Kidney glomerular epithelial cell (primary cell): ENCODE measurements around the gene LHX3.

Source experiments
- DNase-seq: peaks from one replicate; lab custom pipeline; 2025; lab: John Stamatoyannopoulos, UW

Gene LHX3

GRCh38 chr9:136207616-136208015 is 2.7 kb upstream of the LHX3 start:
- no peak for DNase-seq

GRCh38 chr9:136206602-136207275 is 1.8 kb upstream of the LHX3 start:
- DNase-seq = no peak

- DNase-seq = no peak
These were observed 722 bp upstream of the LHX3 start for GRCh38 chr9:136205707-136205992.

GRCh38 chr9:136204145-136204805 is 653 bp downstream of the LHX3 start:
- DNase-seq = no peak

GRCh38 chr9:136203408-136204144 is 1.4 kb downstream of the LHX3 start:
- no peak for DNase-seq

GRCh38 chr9:136202454-136203407 is 2.2 kb downstream of the LHX3 start:
- DNase-seq = no peak

DNA sequence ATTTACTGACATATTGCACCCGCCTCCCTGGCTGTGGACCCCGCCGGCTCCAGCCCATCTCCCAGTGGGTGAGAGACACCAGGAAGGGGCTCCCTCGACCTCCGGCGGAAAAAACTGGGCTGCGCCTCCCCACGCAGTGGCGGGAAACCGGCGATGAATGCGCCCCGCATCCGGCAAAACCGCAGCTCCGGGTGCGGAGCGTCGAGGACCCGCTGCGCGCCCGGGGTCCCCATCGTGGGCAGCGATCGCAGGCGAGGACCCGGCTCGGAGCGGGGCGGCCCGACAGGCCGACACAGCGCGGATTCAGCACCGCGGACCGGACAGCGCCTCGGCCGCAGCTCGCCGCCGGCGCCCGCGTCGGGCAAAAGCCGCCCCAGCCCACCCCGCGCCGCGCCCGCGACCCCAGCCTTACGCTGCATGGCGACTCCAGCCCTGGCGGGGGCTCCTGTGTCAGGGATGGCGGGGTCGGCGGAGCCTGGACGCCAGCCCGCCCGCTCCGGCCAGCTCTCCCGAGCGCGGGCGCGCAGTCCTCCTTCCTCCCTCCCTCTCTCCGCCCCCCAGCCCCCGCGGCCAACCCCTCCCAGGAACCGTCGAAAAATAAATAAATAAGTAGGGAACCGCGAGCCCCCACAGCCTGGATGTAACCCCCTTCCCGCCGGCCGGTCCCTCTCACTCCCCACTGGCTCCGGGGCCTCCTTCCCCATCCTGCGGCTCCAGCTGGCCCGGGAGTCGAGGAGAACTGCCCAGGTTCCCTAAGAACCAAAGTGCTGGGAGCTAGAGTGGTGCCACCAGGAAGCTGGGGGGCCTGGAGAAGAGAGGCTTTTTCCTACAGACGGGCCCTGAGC is 3.1 kb downstream of the LHX3 start:
- no peak for DNase-seq

- no peak for DNase-seq
These were observed 3.8 kb downstream of the LHX3 start for GRCh38 chr9:136201174-136201573.

GRCh38 chr9:136200424-136200823 is 4.5 kb downstream of the LHX3 start:
- DNase-seq = no peak

DNA sequence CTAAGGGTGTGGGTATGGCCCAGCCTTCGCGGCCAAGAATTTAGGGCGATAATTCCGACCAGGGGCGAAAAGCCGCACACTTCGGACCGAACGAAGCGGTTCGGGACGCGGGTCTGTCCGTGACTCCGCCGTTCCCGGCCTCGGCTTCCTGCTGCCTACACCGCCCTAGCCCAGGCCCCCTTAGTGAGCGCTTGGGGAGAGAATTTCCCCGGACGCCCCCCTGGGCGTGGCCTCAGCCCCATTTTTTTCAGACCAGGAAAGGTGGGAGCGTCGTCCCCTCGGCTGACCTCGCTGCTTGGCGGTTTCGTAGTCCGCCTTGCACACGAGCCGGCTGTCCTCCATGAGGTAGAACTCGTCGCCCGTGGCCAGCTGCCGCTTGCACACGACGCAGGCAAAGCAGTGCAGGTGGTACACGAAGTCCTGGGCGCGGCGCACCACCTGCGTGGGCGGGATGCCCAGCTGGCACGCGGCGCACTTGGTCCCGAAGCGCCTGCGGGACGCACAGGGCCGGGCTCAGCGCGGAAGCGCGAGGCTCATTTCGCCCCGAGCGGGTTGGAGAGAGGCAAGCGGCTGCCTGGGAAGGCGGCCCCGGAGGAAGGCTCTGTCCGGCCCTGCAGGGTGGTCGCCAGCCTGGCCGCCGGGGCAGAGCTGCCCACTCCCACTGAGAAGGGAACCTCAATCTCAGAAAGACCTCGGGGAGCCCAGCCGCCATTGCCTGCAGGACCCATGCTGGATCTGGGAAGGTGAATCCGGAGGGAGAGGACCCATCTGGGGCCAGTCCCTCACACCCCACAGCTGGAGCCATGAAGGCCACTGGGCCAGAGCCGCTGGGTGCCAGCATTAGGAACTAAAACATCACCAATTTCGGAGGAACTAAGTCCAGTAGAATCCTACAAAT is 5.3 kb downstream of the LHX3 start:
- no peak for DNase-seq

DNA sequence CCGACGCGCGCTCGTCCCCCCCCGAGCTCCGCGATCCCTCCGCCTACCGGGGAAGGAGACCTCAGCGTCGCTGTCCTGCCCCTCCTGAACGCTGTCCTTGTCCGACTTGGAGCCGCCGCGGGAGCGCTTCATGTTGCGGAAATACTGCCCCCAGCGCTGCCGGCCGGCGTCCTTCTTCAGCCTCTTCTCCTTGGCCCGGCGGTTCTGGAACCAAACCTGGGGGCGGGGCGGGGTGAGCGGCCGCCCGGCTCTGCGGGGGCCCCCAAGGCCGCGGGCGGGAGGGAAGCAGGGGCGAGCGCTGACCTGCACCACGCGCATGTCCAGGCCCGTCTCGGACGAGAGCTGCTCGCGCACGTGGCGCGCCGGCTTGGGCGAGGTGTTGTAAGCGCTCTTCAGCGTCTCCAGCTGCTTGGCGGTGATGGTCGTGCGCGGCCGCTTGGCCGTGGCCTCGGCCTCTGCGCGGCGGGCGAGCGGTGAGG is 6.3 kb downstream of the LHX3 start:
- DNase-seq = no peak

DNA sequence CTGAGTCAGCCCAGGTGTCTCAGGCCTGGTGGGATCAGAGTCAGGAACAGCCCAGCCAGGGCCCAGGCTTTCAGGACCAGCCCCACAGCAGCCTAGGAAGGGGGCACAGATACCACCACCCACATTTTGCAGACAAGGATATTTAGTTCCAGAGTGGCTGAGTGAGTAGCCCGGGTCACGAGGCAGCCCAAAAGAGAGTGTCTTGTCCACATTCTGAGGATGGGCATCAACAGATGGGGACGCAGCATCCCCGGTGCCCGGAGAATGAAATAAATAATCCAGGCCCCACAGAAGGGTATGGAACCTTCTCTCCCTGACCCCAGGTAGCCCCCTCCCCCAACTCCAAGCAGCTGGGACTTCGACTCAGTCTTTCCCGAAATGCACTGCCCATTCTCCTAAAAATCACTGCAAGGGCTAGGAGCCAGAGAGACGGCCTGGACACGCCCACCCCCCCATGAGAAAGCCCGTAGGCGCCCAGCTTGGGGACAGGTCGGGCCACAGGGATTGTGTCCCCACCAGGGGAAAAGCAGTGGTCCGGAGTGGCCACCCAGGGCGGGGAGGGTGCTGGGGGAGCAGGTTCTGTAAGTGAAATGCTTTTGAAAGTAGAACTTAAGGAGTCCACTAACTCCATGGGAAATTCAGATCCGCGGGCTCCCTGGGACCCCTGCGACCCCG is 6.9 kb downstream of the LHX3 start:
- no peak for DNase-seq

GRCh38 chr9:136197084-136197875 is 7.6 kb downstream of the LHX3 start:
- DNase-seq = no peak

- no peak for DNase-seq
These were observed 8.4 kb downstream of the LHX3 start for GRCh38 chr9:136196404-136197083.

DNA sequence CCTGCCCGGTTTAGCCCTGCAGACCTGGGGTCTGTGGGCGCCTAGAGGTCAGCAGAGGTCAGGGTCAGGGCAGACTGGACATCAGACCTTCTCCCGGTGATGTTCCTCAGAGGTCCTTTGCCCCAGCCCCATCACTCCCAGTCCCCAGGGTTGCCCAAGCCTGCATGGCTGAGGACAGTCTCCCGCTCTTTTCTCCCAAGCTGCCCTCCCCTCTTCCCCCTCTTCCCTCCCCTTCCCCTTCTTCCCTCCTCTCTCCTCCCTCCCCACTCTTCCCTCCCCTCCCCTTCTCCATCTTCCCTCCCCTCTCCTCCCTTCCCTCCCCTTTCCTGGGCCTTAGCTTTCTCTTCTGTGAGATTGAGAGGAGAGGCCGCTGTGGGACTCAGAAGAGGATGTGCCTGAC is 10.4 kb downstream of the LHX3 start:
- no peak for DNase-seq

- no peak for DNase-seq
These were observed 11.0 kb downstream of the LHX3 start for GRCh38 chr9:136193891-136194279.

- DNase-seq = no peak
These were observed 11.6 kb downstream of the LHX3 start for GRCh38 chr9:136193127-136193890.
